Activated T-helper 1 cell treated with Interleukin-2 at 50 U/mL for 16 hours (primary cell): ENCODE results near the gene PSKH1.

Experiments used
- DNase-seq: peaks from one replicate; pipeline ENCODE4 v3.0.0-alpha.2; 2020; ENCODE audit warnings: low read depth

Gene PSKH1

DNA sequence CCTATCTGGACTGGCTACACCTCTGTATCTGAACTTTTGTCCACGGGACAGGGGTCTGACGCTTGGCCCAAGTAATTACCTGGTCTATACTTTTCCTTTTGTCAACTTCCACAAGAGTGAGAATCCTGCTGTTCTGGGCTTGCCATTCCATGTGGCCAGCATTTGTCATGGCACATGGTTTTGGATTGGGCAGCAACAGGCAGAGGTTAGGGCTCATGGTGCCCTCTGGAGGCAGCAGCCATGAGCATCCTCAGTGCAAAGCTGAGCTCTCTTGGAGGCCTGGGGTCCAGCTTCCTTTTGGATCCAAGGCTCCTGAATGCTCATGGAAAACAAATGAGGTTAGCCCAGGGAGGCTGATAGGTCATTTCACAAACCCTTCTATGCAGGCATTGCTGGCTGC lies 27.7 kb upstream of the PSKH1 start:
- no peak for DNase-seq

- DNase-seq: no peak
These were observed 24.8 kb upstream of the PSKH1 start for GRCh38 chr16:67868290-67868689.

GRCh38 chr16:67869653-67870052 lies 23.4 kb upstream of the PSKH1 start:
- DNase-seq: no peak

GRCh38 chr16:67871256-67871655 lies 21.8 kb upstream of the PSKH1 start:
- no peak for DNase-seq

DNA sequence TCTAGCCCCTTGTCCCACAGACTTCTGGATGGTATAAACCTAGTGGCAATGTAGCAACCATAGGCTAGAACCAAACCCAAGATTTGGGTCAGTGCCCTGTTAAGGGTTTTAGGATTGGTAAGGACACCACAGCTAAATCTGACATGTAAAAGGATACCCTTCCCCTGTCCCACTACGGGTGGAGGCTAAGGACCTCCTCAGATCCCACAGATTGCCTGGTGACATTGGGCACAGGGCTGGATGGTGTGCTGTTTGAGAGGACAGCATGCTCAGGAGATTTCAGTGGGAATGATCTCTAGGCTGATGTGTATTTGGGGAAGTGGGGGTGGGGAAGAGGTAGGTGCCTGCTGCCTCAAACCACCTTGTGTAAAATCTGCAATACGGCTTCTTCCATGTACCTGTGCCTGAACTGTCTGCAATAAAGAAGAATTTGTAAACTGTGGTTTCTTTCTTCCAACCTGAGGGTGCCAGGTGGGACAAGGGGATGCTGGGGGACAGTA lies 20.9 kb upstream of the PSKH1 start:
- no peak for DNase-seq

GRCh38 chr16:67872631-67873434 lies 20.2 kb upstream of the PSKH1 start, which contains the start of gene EDC4:
Gene EDC4, plus strand, starts transcription at chr16:67873052. Its CDS starts 210 bp downstream, at chr16:67873262.
- DNase-seq: peak; percentile 80

GRCh38 chr16:67873435-67874370 lies 19.4 kb upstream of the PSKH1 start:
- no peak for DNase-seq

GRCh38 chr16:67874372-67874771 lies 18.7 kb upstream of the PSKH1 start:
- no peak for DNase-seq

DNA sequence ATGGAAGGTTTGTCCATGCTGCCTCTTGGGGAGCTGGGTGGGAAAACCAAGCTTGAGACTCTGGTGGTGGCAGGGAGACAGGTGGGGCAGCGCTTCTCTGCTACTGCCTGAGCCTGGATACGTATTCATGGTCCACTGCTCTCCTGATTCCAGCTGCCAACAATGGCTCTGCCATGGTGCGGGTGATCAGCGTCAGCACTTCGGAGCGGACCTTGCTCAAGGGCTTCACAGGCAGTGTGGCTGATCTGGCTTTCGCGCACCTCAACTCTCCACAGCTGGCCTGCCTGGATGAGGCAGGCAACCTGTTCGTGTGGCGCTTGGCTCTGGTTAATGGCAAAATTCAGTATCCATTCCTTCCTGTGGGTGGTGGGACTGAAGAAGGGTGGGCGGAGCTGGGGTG lies 16.0 kb upstream of the PSKH1 start:
- DNase-seq: no peak

GRCh38 chr16:67878232-67878631 lies 14.8 kb upstream of the PSKH1 start:
- no peak for DNase-seq

- DNase-seq: no peak
These were observed 14.2 kb upstream of the PSKH1 start for GRCh38 chr16:67878846-67879245.

DNA sequence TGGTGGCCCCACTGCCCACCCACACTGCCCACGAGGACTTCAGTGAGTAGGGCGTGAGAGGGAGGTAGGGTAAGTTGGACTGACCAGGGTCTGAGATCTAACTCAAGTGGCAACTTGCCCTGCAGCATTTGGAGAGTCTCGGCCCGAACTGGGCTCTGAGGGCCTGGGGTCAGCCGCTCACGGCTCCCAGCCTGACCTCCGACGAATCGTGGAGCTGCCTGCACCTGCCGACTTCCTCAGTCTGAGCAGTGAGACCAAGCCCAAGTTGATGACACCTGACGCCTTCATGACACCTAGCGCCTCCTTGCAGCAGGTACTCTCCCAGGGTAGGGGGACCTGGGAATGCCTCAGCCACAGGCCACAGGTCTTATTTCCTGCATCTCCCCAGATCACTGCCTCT lies 13.6 kb upstream of the PSKH1 start:
- no peak for DNase-seq

DNA sequence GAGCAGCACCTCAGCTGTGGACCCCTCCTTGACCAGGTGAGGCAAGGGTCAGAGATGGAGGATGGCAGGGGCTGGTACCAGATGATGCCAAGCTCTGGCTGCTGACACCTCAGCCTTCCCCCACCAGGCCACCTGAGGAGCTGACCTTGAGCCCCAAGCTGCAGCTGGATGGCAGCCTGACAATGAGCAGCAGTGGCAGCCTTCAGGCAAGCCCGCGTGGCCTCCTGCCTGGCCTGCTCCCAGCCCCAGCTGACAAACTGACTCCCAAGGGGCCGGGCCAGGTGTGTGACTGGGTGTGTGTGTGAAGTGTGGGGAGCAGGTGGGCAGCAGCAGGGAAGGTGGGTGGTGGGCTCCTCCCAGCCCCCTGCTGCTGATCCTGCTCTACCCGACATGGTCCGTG lies 13.1 kb upstream of the PSKH1 start:
- no peak for DNase-seq

DNA sequence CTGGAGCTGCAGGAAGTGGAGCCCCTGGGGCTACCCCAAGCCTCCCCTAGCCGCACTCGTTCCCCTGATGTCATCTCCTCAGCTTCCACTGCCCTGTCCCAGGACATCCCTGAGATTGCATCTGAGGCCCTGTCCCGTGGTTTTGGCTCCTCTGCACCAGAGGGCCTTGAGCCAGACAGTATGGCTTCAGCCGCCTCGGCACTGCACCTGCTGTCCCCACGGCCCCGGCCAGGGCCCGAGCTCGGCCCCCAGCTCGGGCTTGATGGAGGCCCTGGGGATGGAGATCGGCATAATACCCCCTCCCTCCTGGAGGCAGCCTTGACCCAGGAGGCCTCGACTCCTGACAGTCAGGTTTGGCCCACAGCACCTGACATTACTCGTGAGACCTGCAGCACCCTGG lies 12.5 kb upstream of the PSKH1 start:
- DNase-seq: no peak

GRCh38 chr16:67881621-67882161 lies 11.4 kb upstream of the PSKH1 start:
- no peak for DNase-seq

- DNase-seq: no peak
These were observed 10.5 kb upstream of the PSKH1 start for GRCh38 chr16:67882374-67883145.

DNA sequence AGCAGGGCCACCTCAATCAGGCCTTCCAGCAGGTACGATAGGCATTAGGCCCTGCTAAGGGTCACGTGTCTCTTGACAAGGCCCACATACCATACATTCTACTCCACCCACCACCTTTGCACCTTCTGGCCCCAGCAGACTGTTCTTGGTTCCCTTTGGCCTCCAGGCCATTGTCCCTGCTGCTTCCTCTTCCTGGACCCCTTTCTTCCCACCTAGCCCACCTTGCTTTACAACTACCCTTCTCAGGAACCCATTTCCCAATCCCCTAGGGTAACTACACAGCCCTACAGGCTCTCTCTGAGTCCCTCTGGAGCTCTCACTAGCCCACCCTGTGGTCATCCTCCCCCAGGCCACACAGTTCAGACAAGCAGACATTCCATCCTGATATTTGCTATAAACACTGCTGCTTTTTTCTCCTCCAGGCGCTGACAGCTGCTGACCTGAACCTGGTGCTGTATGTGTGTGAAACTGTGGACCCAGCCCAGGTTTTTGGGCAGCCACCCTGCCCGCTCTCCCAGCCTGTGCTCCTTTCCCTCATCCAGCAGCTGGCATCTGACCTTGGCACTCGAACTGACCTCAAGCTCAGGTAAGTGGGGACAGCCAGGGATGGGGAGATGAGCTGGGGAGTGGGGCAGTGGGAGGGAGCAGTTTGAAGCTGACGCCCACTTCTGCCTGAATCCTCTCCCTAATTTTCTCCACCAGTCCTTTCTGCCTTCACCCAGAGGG lies 9.7 kb upstream of the PSKH1 start:
- no peak for DNase-seq

- DNase-seq: peak; percentile 59
These were observed 9.2 kb upstream of the PSKH1 start for GRCh38 chr16:67883872-67884261.

- DNase-seq: no peak
These were observed 8.4 kb upstream of the PSKH1 start, which contains the start of gene NRN1L for GRCh38 chr16:67884684-67885083. Gene NRN1L, plus strand, starts transcription at chr16:67884885. Its CDS starts 19 bp downstream, at chr16:67884904.

GRCh38 chr16:67885545-67885944 lies 7.5 kb upstream of the PSKH1 start:
- DNase-seq: no peak

- no peak for DNase-seq
These were observed 7.1 kb upstream of the PSKH1 start for GRCh38 chr16:67885976-67886375.
